Neural crest cell (in vitro differentiated cells): Measurements from ENCODE around the gene FAM168A. TPM values are rescaled to one million over a fixed set of nuclear protein-coding genes. Genes with fewer than 3 reads are reported as not detected.
A peak's percentile ranks its signal among the peaks of the same experiment; 100 is the strongest.

ENCODE experiments used
- DNase-seq: peaks from one replicate; pipeline ENCODE4 v3.0.0; 2021; ENCODE audit warnings: low read depth, mixed read lengths, low spot score
- H3K27ac Mint-ChIP-seq: one replicate; pipeline ENCODE4 v1.8.0; 2021; ENCODE audit warnings: mild to moderate bottlenecking, mixed read lengths; ENCODE audit not compliant: unreplicated experiment
- H3K27me3 Mint-ChIP-seq: 2 replicates; pipeline ENCODE4 v1.8.0; 2021; ENCODE audit warnings: low read depth, mild to moderate bottlenecking, mixed read lengths
- H3K36me3 Mint-ChIP-seq: 2 replicates; pipeline ENCODE4 v1.8.0; 2021; ENCODE audit warnings: low read depth, mild to moderate bottlenecking, mixed read lengths
- H3K4me1 Mint-ChIP-seq: 2 replicates; pipeline ENCODE4 v1.8.0; 2021; ENCODE audit warnings: mixed read lengths
- H3K4me3 Mint-ChIP-seq: one replicate; pipeline ENCODE4 v1.8.0; 2021; ENCODE audit warnings: mild to moderate bottlenecking, mixed read lengths
- H3K9me3 Mint-ChIP-seq: 2 replicates; pipeline ENCODE4 v1.8.0; 2021; ENCODE audit warnings: mixed read lengths
- CTCF ChIP-seq: fragments of 200-600 bp; sonication (generic); conservative IDR thresholded peaks from 2 replicates; pipeline ENCODE4 v1.5.0; 2021; ENCODE audit warnings: antibody characterized with exemption, mild to moderate bottlenecking
- total RNA-seq: library from RNA; stranded (reverse); gene quantifications from 2 replicates; pipeline ENCODE4 v1.2.1, GENCODE V29; 2021

FAM168A gene
- total RNA-seq, 1 donor from 2014 or later, result 46.6 TPM

- Mint-ChIP-seq H3K4me3 (no peak overlapping the region), H3K27me3 (no peaks in the 10 kb centered on the region)
- no peak for TF ChIP-seq CTCF
Observed at GRCh38 chr11:73614591-73614990, 16.7 kb upstream of the FAM168A start.

GRCh38 chr11:73612601-73613140 lies 14.8 kb upstream of the FAM168A start:
- H3K4me3 Mint-ChIP-seq, result no peak overlapping the region

More at GRCh38 chr11:73614591-73614990, 16.7 kb upstream of the FAM168A start:
- H3K36me3 Mint-ChIP-seq, result no peaks in the 10 kb centered on the region
- H3K9me3 Mint-ChIP-seq, result peaks cover 5% of the 10 kb centered on the region
- no peak for DNase-seq
- H3K27ac Mint-ChIP-seq, result no peak overlapping the region
- H3K4me1 Mint-ChIP-seq, result peaks cover 3% of the 10 kb centered on the region

GRCh38 chr11:73598719-73599379 lies 937 bp upstream of the FAM168A start:
- H3K4me3 Mint-ChIP-seq, result peak overlapping the region; percentile 94
- no peaks in the 10 kb centered on the region for H3K36me3 Mint-ChIP-seq
- no peak for DNase-seq
- H3K9me3 Mint-ChIP-seq, result no peaks in the 10 kb centered on the region
- peak overlapping the region; percentile 96 for H3K27ac Mint-ChIP-seq
- peaks cover 36% of the 10 kb centered on the region for H3K4me1 Mint-ChIP-seq
- H3K27me3 Mint-ChIP-seq, result no peaks in the 10 kb centered on the region
- no peak for TF ChIP-seq CTCF

More at GRCh38 chr11:73612601-73613140, 14.8 kb upstream of the FAM168A start:
- no peaks in the 10 kb centered on the region for H3K36me3 Mint-ChIP-seq
- no peak overlapping the region for H3K27ac Mint-ChIP-seq
- H3K27me3 Mint-ChIP-seq, result no peaks in the 10 kb centered on the region
- peaks cover 5% of the 10 kb centered on the region for H3K9me3 Mint-ChIP-seq
- no peak for TF ChIP-seq CTCF
- no peak for DNase-seq
- H3K4me1 Mint-ChIP-seq, result peaks cover 3% of the 10 kb centered on the region

- H3K27ac Mint-ChIP-seq, result peak overlapping the region; percentile 96
- no peak for TF ChIP-seq CTCF
- peak overlapping the region; percentile 94 for H3K4me3 Mint-ChIP-seq
- DNase-seq, result no peak
- H3K36me3 Mint-ChIP-seq, result no peaks in the 10 kb centered on the region
- H3K9me3 Mint-ChIP-seq, result no peaks in the 10 kb centered on the region
- peaks cover 41% of the 10 kb centered on the region for H3K4me1 Mint-ChIP-seq
- no peaks in the 10 kb centered on the region for H3K27me3 Mint-ChIP-seq
Observed at GRCh38 chr11:73597336-73597955, 466 bp downstream of the FAM168A start.

- DNase-seq, result no peak
- H3K4me1 Mint-ChIP-seq, result peaks cover 43% of the 10 kb centered on the region
- peak overlapping the region; percentile 94 for H3K4me3 Mint-ChIP-seq
- H3K27me3 Mint-ChIP-seq, result no peaks in the 10 kb centered on the region
- H3K36me3 Mint-ChIP-seq, result no peaks in the 10 kb centered on the region
- TF ChIP-seq CTCF, result no peak
- H3K9me3 Mint-ChIP-seq, result no peaks in the 10 kb centered on the region
- peak overlapping the region; percentile 24 for H3K27ac Mint-ChIP-seq
Observed at GRCh38 chr11:73596547-73596946, 1.4 kb downstream of the FAM168A start.
